Stomach (tissue), 19 donors: ENCODE results near the gene GALNT17. TPM values are rescaled to one million over a fixed set of nuclear protein-coding genes. Genes with fewer than 3 reads are reported as not detected.

Experiments
- DNase-seq, 2 donors: peaks; one replicate each; pipeline versions ENCODE4 v3.0.0 to v3.0.0-alpha.2; 2013 to 2019
- H3K27ac ChIP-seq, 5 donors: fragments of 200-600 bp in 4 of 5; sonication (generic) in 4 of 5; one replicate each; pipeline ENCODE4 v1.5.1; 2013 to 2019; ENCODE audit warnings: mild to moderate bottlenecking in 1 of 5, moderate library complexity in 1 of 5
- H3K27me3 ChIP-seq, 3 donors: fragments of 200-600 bp; sonication (generic); one replicate each; pipeline ENCODE4 v1.5.1; 2017 to 2019; ENCODE audit warnings: mixed run types in 1 of 3
- H3K36me3 ChIP-seq, 4 donors: fragments of 200-600 bp; sonication (generic); 1 replicate in 3 of 4; 2 replicates in 1 of 4; pipeline ENCODE4 v1.5.1; 2016 to 2019
- H3K4me1 ChIP-seq, 4 donors: fragments of 200-600 bp; sonication (generic); one replicate each; pipeline ENCODE4 v1.5.1; 2016 to 2019
- H3K4me3 ChIP-seq, 4 donors: fragments of 200-600 bp; sonication (generic) in 3 of 4; one replicate each; pipeline ENCODE4 v1.5.1; 2016 to 2019; ENCODE audit warnings: mild to moderate bottlenecking in 1 of 4
- H3K9me3 ChIP-seq, 4 donors: fragments of 200-600 bp; sonication (generic); one replicate each; pipeline ENCODE4 v1.5.1; 2016 to 2019
- EP300 ChIP-seq: sonication (generic); formaldehyde crosslinking; IDR thresholded peaks from one replicate; pipeline ENCODE4 v1.6.1; 2017; ENCODE audit warnings: antibody characterized with exemption
- POLR2A ChIP-seq, 4 donors: fragments of 450-650 bp; IDR thresholded peaks; one replicate each; pipeline ENCODE4 v1.6.1; 2016; ENCODE audit warnings: antibody characterized with exemption in 4 of 4, control low read depth in 2 of 4, mild to moderate bottlenecking in 1 of 4, moderate library complexity in 1 of 4
- POLR2AphosphoS5 ChIP-seq, 3 donors: sonication (generic); formaldehyde crosslinking; IDR thresholded peaks; one replicate each; pipeline ENCODE4 v1.6.1; 2016; ENCODE audit warnings: antibody characterized with exemption in 3 of 3
- WGBS, 5 donors: extraction: QIAGEN DNeasy Blood & Tissue Kit in 3 of 5; methylation state at CpG; one replicate each; pipeline versions ENCODE4 v1.1.5 to v1.1.7; 2013 to 2018; 5-methylcytosine and 5-hydroxymethylcytosine counted together
- intact Hi-C: fragments of 100-400 bp; cut with DNase I; formaldehyde crosslinking; loops from one replicate; pipeline ENCODE4 v1.15.1; 2023; ENCODE audit warnings: low total_unique reads
- long read RNA-seq, 10 donors: transcript quantifications; one replicate each; lab custom pipeline, GENCODE V29; 2026
- polyA plus RNA-seq, 3 donors: library from polyadenylated mRNA; stranded (reverse); fragments of 200-250 nt; gene quantifications; one replicate each; pipeline ENCODE4 v1.2.3, GENCODE V29; 2013
- total RNA-seq, 5 donors: library from RNA; depleted of rRNA; stranded (reverse); fragments of >200 nt; gene quantifications; one replicate each; pipeline versions ENCODE4 v1.1.0 to v1.2.3, GENCODE V29; 2014 to 2016
- TF ChIP-seq, protein P1 (sequence below), 7 experiments: fragments of 450-650 bp in 4 of 7; fragments of 200-600 bp in 3 of 7; sonication (generic) in 3 of 7; IDR thresholded peaks; one replicate each; pipeline ENCODE4 v1.5.1; 2016 to 2019; ENCODE audit warnings: antibody characterized with exemption in 7 of 7, control low read depth in 2 of 7, mild to moderate bottlenecking in 1 of 7
- donor health status: healthy with polysubstance abuse.
- donor health status: Bipolar disorder and iron deficiency.
- donor health status: healthy.

GALNT17 gene
- total RNA-seq = 10 to 100 TPM in 1 of 5 donors, 1 to 10 TPM in 2, under 1 TPM in 1, not detected in 1; 0.89 to 12.5 (median 5.0) TPM
- 1 to 10 TPM in 1 of 3 donors, under 1 TPM in 2; 0.76 to 6.5 (median 0.87) TPM for polyA plus RNA-seq
- long read RNA-seq, donor 1 = 0 reads
- long read RNA-seq, donor 2, partial matches to known transcripts = 0 of 1 reads
- long read RNA-seq, donor 2, other reads (novel, unspliced or antisense) = 0 of 1 reads
- long read RNA-seq, donor 3 = 0 reads
- long read RNA-seq, donor 4 = 0 reads
- long read RNA-seq, donor 5, partial matches to known transcripts = 0 of 1 reads
- long read RNA-seq, donor 5, other reads (novel, unspliced or antisense) = 0 of 1 reads
- long read RNA-seq, donor 6 = 0 reads
- long read RNA-seq, donor 7 = 0 reads
- long read RNA-seq, donor 8, partial matches to known transcripts = 0 of 1 reads
- long read RNA-seq, donor 8, other reads (novel, unspliced or antisense) = 0 of 1 reads
- long read RNA-seq, donor 9 = 0 reads
- long read RNA-seq, donor 10 = 0 reads

DNA sequence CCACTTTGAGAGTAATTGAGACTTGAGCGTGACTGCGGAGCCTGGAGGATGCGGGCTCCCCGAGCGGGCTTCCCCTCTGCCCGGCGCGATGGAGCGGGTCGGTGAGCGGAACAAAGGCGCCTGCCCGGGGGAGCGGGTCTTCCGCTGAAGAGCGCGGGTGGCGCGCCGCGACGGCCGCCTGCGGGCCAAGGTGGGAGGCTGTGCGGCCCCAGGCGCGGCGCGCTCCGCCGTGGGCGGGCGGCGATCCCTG, at the start of gene GALNT17:
Gene GALNT17 (plus strand): TSS at position 18 of the 250 bp plus-strand sequence.
- DNase-seq = no peak
- TF ChIP-seq POLR2A (IDR thresholded peaks at IDR 0.05) (no peak), POLR2AphosphoS5 (IDR thresholded peaks at IDR 0.05) (no peak), EP300 (no peak)
- TF ChIP-seq, protein P1, sequence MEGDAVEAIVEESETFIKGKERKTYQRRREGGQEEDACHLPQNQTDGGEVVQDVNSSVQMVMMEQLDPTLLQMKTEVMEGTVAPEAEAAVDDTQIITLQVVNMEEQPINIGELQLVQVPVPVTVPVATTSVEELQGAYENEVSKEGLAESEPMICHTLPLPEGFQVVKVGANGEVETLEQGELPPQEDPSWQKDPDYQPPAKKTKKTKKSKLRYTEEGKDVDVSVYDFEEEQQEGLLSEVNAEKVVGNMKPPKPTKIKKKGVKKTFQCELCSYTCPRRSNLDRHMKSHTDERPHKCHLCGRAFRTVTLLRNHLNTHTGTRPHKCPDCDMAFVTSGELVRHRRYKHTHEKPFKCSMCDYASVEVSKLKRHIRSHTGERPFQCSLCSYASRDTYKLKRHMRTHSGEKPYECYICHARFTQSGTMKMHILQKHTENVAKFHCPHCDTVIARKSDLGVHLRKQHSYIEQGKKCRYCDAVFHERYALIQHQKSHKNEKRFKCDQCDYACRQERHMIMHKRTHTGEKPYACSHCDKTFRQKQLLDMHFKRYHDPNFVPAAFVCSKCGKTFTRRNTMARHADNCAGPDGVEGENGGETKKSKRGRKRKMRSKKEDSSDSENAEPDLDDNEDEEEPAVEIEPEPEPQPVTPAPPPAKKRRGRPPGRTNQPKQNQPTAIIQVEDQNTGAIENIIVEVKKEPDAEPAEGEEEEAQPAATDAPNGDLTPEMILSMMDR (IDR thresholded peaks at IDR 0.05) = no peak
- intact Hi-C loops = no loop called here

DNA sequence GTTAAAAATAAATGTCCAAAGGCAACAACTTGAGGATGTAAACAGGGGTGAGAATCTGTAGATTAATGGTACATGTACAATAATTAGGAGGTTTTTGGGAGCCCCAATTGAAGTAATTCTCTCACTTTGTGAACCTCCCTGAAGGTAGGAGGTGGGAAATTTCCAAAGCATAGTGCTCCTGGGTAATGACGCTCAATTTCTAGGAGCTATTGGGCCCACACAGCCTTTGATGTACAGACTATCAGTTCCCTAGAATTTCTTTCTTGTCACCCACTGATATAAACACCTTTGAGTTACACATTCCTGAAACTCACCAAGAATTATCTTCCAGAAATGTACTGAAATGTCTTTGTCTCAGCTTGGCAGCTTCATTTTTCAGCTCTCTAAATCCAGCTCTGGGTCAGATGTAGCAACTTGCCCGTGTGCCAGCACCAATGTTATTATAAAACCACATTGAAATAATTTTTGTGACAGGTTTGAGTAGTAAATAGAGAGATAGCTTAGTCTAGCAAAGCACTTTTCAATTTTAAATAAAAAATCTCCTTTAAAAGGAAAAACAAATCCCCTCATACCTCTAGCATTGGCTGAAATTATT, 36.6 kb upstream of the GALNT17 start:
- peaks cover 0 to 37% (median 16%) of the 10 kb centered on the region in 4 donors for H3K9me3 ChIP-seq
- H3K4me3 ChIP-seq = no peak overlapping the region
- TF ChIP-seq, protein P1 (IDR thresholded peaks at IDR 0.05) = no peak
- TF ChIP-seq POLR2A (IDR thresholded peaks at IDR 0.05) (no peak), EP300 (no peak), POLR2AphosphoS5 (IDR thresholded peaks at IDR 0.05) (no peak)
- no peak for DNase-seq
- no peaks in the 10 kb centered on the region for H3K36me3 ChIP-seq
- no peaks in the 10 kb centered on the region for H3K4me1 ChIP-seq
- H3K27me3 ChIP-seq = no peaks in the 10 kb centered on the region
- intact Hi-C loops = no loop called here
- H3K27ac ChIP-seq = no peak overlapping the region
- WGBS, 5 donors = 54 to 64% (median 62%) methylated on average over 2 of the region's 2 CpGs

More for the DNA sequence above, at the start of gene GALNT17:
- WGBS, 5 donors = 1 to 11% (median 3%) methylated on average over 15 to 34 of the region's 34 CpGs
- H3K27ac ChIP-seq = peak within 1 kb of the TSS in 3 of 5 donors; percentile 17 to 75 (median 38)
- H3K36me3 ChIP-seq = no peaks in the 10 kb centered on the region
- H3K27me3 ChIP-seq = peaks cover 8 to 44% (median 22%) of the 10 kb centered on the region in 3 donors
- peak within 1 kb of the TSS; percentile 48 to 64 (median 50) for H3K4me3 ChIP-seq
- H3K4me1 ChIP-seq = peaks cover 0 to 26% (median 9%) of the 10 kb centered on the region in 4 donors
- H3K9me3 ChIP-seq = peaks cover 0 to 26% (median 0%) of the 10 kb centered on the region in 4 donors

DNA sequence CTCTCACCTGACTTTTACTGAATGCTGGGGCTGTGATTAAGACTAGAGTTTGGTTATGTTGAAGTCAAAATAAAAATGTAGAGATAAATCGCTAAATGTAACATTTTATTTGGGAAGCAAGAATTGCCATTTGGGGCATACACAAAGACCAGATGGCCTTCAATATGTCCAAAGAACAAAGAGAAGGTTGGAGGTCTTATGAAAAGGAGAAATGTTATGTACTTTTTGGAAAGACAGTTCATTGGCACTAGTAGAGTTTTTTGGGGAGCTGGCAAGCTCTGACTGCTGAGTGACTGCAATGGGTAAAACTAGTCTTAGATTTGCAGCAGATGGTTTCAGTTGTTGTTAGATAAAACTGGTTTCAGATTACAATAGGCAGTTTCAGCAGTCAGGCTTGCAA, 35.6 kb upstream of the GALNT17 start:
- H3K4me1 ChIP-seq = no peaks in the 10 kb centered on the region
- intact Hi-C loops = no loop called here
- peaks cover 0 to 37% (median 13%) of the 10 kb centered on the region in 4 donors for H3K9me3 ChIP-seq
- no peaks in the 10 kb centered on the region for H3K36me3 ChIP-seq
- no peak for DNase-seq
- WGBS, 5 donors = 93 to 100% (median 98%) methylated on average over 1 of the region's 1 CpG
- H3K4me3 ChIP-seq = no peak overlapping the region
- H3K27me3 ChIP-seq = no peaks in the 10 kb centered on the region
- H3K27ac ChIP-seq = no peak overlapping the region
- no peak for TF ChIP-seq POLR2A (IDR thresholded peaks at IDR 0.05)
- no peak for TF ChIP-seq POLR2AphosphoS5 (IDR thresholded peaks at IDR 0.05)
- TF ChIP-seq, protein P1 (IDR thresholded peaks at IDR 0.05) = no peak
- no peak for TF ChIP-seq EP300

DNA sequence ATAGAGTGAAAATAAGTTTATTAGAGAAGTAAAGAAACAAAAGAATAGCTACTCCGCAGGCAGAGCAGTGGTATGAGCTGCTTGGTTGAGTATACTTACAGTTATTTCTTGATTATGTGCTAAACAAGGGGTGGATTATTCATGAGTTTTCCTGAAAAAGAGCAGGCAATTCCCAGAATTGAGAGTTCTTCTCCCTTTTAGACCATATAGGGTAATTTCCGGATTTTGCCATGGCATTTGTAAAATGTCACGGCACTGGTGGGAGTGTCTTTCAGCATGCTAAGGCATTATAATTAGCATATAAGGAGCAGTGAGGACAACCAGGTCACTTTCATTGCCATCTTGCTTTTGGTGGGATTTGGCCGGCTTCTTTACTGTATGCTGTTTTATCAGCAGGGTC, 25.7 kb upstream of the GALNT17 start:
- intact Hi-C loops = no loop called here
- H3K9me3 ChIP-seq = peaks cover 0 to 14% (median 2%) of the 10 kb centered on the region in 4 donors
- H3K36me3 ChIP-seq = no peaks in the 10 kb centered on the region
- H3K4me3 ChIP-seq = no peak overlapping the region
- WGBS, 5 donors = 69 to 82% (median 73%) methylated on average over 4 of the region's 4 CpGs
- TF ChIP-seq, protein P1 (IDR thresholded peaks at IDR 0.05) = no peak
- no peak for TF ChIP-seq EP300
- TF ChIP-seq POLR2AphosphoS5 (IDR thresholded peaks at IDR 0.05) = no peak
- TF ChIP-seq POLR2A (IDR thresholded peaks at IDR 0.05) = no peak
- no peaks in the 10 kb centered on the region for H3K4me1 ChIP-seq
- no peaks in the 10 kb centered on the region for H3K27me3 ChIP-seq
- H3K27ac ChIP-seq = no peak overlapping the region
- DNase-seq = no peak
